ENCODE data around the gene KMO.
A peak's percentile ranks its signal among the peaks of the same experiment; 100 is the strongest.

KMO gene

GRCh38 chr1:241630476-241630875 lies 98.3 kb downstream of the KMO start:
- no peak for DNase-seq (ENCODE audit: low read depth)

DNA sequence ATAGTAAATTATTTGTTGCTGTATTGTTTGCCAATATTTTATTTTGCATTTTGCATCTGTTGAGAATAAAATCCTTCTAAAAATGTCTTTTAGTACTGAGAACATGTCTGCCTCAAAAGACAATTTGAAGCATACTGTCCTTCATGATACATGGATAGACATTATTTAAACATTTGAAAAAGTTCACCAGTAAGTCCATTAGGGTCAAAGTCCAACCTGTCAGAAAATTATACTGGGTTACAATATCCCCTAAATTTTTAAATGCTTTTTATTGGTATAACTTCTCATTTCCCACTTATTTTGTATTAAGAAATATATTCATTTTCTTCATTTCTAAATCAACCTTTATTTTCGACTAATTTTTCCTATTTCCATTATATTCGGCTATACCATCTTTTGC lies 98.7 kb downstream of the KMO start:
- DNase-seq (ENCODE audit: low read depth): no peak

DNA sequence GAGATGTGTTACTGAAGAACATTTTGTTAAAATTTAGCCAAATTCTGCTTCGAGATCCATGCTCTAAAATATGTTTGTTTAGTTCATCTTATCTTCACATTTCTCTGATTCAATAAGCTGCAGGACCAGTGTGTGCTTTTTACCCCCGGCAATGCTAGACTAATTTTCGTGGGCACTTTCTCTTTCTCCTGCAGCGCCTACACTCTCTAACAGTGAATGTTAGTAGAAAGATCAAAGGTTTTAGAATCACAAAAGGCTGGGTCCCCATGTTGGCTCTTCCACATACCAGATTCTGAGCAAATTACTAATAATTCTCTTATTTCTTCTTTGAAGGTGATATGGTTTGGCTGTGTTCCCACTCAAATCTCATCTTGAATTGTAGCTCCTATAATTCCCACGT lies 99.5 kb downstream of the KMO start:
- DNase-seq (ENCODE audit: low read depth): no peak

- DNase-seq (ENCODE audit: low read depth): no peak
Observed at GRCh38 chr1:241632987-241633386, 100.8 kb downstream of the KMO start.

DNA sequence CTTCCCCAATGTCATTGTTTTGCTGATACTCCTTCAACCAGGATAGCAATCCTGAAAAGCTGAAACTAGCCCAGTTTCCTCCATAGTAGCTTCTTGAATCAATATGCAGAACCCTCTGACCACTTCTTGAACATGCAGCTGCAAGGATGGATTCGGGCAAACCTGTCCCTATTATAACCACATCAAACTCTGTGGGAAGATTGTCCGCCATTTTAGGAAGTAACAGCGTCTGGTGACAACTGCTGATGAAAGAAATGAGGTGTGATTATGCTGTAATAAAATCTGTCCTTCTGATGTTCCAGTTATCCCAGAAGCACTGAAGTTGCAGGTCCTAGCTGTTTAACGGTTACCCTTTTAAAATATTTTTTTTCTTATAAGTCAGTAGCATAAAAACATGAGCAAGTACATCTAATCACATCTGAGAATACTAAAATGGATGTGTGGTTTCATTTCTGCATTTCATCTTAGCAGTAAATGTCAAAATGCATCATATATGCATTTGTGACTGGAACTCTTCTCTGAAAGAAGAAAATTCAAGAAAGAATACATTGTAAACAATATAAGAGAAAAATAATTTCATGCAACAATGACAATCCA lies 103.5 kb downstream of the KMO start:
- DNase-seq (ENCODE audit: low read depth): no peak

GRCh38 chr1:241636291-241636690 lies 104.1 kb downstream of the KMO start:
- no peak for DNase-seq (ENCODE audit: low read depth)

DNA sequence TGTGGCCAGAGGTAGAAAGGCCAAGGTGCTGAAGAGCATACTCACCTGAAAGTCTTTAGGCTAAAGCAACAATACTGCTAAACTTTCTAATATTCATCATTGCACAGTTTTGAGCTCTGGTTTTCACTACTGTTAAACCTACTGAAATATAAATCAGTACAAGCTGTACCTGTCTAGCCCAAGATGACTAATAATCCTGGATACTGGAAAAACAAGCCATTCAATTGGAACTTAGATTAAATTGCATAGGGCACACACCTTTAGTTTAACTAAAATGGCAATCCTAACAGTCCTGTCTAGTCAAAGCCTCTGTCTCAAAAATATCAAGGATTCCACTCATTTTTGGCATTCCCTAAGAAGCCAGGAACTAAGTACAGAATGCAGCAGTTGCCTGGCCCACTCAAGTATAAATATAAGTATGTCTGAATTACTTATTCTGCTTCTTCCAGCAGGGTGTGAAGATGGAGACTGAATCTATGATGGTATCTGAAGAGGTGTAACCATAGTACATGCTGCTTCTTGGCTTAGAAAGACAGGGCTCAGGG lies 104.9 kb downstream of the KMO start:
- DNase-seq (ENCODE audit: low read depth): no peak

DNA sequence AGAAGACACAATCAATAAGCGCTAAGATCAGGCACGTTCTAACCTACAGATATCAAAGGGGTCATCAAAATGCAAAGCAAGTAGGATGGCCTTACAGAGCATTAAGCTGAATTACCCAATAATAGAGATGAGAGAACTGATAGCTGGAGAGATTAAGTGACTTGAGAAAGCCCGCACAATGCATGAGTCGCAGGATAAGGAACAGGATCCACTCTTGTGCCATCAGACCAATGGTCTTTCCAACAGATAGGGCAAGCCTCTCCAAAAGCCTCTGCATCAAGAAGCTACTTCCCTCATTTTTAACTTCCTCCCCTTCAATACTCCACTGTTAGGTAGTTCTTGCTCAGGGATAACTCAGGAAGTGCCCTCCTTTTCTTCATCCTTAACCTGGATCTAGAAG lies 105.4 kb downstream of the KMO start:
- no peak for DNase-seq (ENCODE audit: low read depth)

DNA sequence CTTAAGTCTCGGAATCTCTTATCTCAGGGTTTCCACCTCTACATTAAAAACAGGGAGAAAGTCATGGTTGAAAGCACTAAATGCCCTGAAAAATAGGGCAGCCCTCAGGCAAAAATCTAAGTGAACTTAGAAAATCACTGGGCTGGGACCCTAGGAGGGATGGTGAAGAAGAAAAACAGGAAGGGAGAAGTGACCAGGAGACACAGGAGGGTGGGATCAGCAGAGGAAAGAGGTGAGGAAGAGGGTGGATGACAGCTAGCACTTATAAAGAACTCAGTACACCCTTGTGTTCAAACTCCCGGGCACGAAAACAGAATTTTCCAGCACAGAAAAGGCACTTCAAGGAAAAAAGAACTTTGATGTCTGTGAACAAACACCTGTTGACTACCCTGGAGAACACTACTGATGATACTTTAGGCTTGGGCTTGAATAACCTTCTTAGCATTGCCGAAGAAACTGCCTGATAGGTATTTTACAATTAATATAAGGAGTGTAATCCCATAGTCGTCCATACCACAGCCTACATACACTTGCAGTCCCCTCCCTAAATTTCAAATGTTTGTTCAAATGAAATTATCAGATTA lies 106.0 kb downstream of the KMO start:
- no peak for DNase-seq (ENCODE audit: low read depth)

- no peak for DNase-seq (ENCODE audit: low read depth)
Observed at GRCh38 chr1:241638909-241639622, 106.9 kb downstream of the KMO start.

DNA sequence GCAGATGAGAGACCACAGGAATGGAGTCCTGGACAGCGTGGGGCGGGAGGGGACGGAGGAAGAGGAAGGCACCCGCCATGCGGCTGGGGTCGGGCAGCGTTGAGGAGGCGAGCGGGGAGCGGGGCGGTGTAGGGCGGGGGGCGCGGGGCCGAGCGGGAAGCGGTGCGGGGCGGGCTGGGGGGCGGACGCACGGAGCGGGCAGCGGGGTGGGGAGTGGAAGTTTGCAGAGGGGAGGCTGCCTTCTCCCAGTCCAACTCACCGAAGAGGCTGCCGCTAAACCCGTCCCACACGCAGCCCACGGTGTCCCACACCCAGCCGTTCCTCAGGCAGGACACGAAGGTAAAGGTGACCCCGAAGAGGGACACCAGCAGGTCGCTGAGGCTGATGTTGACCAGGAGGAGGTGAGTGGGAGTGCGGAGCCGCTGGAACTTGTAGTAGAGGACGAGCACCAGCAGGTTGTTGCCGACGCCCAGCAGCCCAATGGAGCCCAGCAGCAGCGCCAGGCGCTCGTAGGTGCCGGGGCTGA lies 107.5 kb downstream of the KMO start:
- no peak for DNase-seq (ENCODE audit: low read depth)

- DNase-seq (ENCODE audit: low read depth): peak; percentile 90
Observed at GRCh38 chr1:241640149-241640866, 108.1 kb downstream of the KMO start, which contains the start of the genes CHML and OPN3. Gene CHML, minus strand, starts transcription at chr1:241640369. Its CDS starts 4,603 bp downstream, at chr1:241635766. Gene OPN3, minus strand, starts transcription at chr1:241640369. Its CDS starts 115 bp downstream, at chr1:241640254.

DNA sequence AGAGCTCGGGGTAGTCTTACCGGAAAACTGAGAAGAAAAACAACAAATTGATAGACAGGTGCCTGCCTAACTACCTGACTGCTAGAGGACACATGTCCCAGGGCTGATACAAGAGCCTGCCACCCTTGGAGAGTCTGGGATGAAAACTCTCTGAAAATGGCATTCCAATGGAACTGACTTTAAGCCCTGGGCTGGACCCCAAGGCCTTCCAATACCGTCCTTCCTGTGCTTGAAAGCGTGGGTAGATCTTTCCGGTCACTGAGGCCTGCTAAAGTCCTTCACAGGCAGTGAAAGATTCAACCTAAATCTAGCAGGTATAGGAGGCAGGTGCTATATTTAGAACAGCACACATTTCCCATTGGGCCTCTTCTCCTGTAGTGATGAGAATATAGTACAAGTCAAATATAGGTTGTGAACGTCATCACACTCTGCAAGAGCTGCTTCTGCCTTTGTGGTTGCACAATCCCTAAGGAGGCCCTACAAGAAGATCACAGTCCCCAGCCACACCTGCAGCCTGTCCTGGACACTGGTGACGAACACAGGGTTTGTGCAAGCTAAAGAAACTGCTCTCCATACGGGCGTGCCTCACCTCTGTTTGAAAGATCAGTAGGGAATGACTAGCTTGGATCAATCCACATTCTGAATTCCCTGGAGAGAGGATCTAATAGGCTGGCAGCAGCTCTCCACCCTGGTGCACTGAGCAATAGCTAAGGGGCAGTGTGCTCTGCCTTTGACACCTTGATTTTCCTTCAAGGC lies 108.9 kb downstream of the KMO start:
- DNase-seq (ENCODE audit: low read depth): no peak

DNA sequence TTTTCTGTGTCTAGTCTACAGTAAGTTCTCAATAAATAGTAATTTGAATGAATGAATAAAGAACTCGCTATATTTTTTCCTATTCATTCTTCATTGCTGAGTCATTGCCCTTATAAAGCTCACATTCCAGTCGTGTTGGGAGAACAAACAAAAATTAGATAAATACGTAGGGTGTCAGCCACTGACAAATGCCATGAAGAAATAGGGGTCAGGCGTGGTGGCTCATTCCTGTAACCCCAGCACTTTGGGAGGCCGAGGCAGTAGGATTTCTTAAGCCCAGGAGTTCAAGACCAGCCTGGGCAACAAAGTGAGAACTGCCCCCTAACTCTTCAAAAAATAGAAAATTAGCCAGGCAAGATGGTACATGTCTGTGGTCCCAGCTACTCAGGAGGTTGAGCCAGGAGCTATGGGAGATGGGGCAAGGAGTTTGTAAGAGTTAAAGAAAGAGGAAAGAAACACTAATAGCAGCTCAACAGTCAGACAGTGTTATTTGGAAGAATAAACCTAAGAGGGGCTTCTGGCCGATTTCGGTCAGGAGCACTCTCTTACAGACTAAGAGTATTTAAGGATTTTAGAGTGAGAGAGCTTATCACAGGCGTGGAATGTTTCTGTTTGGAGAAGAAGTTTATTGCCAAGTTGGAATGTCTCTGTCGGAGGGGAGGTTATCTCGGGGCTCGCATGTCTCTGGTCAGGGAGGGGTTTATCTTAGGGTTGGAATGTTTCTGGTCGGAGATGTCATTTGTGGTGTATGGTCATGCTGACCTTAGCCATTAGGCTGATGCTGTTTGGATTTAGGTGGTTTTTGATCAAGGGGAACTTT lies 109.8 kb downstream of the KMO start:
- DNase-seq (ENCODE audit: low read depth): no peak

DNA sequence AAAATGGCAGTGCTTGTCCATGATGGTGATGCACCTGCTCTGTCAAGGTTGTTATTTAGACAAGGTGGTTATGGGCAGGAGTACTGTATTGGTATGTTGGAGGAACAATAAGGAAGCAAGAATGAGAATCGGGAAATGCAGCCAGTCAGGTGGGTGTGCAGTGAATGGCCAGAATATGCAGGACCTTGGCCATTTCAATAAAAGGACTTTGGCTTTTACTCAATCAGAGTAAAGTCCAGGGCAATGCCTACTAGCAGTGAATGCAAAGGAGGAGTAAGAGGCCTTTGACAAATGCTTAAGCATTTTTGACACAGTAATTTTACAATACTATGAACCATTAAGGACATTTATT lies 110.4 kb downstream of the KMO start:
- no peak for DNase-seq (ENCODE audit: low read depth)

DNA sequence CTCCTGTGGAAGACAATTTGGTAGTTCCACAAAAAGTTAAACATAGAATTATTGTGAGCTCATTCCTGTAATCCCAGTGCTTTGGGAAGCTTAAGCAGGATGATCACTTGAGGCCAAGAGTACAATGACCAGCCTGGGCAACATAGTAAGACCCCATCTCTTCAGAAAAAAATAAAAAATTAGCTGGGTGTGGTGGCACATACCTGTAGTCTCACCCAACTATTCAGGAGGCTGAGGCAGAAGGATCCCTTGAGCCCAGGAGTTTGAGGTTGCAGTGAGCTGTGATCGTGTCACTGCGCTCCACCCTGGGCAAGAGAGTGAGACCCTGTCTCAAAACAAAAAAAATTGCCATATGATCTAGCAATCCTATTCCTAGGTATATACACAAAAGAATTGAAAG lies 112.1 kb downstream of the KMO start:
- DNase-seq (ENCODE audit: low read depth): no peak

GRCh38 chr1:241645199-241645598 lies 113.0 kb downstream of the KMO start:
- no peak for DNase-seq (ENCODE audit: low read depth)

Measured in activated T-cell treated with anti-CD3 and anti-CD28 coated beads for 24 hours (primary cell).